HG03457 (cell line): Measurements from ENCODE around the gene NGB.

Experiments used
- ATAC-seq: cut with Tn5 transposase; IDR thresholded peaks from one replicate; pipeline ENCODE4 v1.9.1; 2021; ENCODE audit warnings: moderate number of reproducible peaks; ENCODE audit not compliant: unreplicated experiment

NGB gene

DNA sequence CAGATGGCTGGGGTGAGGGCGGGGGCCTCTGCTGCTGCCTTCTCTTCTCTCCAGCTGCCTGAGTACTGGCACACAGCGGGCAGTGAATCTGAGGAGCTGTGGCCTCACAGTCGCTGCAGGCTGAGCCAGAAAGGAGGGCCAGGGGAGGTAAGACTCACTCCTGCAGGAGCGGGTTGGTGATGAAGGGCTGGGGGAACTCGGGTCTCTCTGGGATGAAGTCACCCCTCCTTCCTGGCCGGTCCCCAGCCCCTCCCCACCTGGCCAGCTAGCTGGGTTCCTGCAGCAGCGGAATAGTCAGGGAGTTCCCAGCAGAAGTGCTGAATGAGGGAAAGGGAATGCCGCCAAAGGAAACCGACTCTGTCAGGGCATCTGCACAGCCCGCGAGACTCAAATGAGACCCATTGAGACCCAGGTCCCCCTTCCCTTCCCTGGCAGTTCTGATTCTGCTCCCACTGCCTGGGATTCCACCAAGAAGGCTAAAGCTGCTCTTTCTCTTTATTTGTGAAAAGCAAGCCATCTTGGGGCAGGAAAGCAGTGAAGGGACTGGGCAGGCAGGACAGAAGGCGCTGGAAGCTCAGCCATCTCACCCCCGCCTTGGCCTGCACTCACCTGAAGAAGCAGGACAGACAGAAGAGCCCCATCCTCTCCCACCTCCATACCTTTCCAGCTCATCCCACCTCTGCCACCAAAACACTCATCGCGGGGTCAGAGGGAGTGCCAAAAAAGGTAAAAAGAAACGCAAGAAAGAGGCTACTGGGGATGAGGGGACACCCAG, 5.3 kb downstream of the NGB start:
- ATAC-seq = no peak

- no peak for ATAC-seq
These were observed 5.9 kb downstream of the NGB start for GRCh38 chr14:77265187-77265515.

DNA sequence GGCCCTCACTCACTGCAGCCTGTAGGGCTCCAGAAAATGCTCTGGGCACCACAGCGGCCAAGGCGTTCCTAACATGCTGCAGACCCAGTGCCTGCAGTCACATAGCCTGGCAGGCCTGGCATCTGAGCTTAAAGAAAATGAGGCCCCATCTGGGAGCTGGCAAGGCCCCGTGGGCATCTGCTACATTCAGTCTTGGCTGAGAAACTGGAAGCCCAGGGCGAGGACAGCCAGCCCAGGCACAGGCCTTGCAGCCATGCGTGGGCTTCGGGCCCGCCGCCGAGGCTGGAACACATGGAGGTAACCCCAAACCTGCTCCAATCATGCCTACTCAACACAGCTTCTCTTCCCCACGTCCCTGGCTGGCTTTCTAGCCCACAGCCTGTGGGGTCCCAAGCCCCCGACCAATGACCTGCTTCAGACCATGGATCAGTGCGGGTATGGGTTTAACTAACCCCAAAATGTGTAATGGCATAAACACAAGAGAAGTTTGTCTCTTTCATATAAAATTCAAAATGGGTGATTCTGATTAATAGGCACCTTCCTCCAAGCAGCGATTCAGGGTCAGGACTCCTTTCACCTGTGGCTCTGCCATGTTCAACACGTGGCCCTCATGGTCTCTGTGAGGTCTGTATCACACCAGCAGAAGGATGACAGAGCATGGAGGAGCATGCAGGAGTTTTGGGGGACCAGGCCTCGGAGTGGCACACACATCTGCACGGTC, 6.4 kb downstream of the NGB start:
- ATAC-seq = no peak

- ATAC-seq = no peak
These were observed 10.4 kb downstream of the NGB start for GRCh38 chr14:77260631-77261030.

GRCh38 chr14:77260199-77260598, 10.8 kb downstream of the NGB start:
- ATAC-seq = no peak

DNA sequence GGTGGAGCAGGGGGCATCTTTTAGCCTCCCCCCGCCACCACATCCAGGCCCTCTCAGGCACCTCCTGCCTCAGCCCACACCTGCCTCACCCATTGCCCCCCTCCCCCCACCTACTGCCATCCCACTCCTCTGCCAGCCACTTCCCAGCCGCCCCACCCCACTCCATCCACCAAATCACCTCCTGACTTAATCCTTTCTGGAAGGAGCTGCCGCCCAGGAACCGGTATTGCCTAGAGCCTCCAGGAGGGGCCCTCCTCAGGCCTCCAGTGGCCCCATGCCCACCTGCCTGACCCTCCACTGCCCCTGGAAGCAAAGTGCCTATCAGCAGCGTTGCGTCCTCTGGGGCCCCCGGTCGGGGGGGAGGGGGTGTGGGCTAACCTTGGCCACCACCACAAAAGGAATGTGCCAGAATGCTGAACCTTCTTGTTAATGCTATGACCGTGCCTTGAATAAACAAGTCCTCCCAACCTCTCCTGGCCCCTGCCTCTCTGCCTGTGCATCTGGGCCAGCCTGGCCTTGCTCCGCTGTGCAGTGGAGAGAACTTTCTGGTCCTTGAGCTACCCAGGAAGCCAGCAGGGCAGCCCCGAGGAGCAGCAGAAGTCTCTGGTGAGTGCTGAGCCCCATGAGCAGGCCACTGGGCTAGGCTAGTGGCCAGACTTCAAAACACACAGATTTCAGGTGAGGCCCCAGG, 11.8 kb downstream of the NGB start:
- no peak for ATAC-seq

DNA sequence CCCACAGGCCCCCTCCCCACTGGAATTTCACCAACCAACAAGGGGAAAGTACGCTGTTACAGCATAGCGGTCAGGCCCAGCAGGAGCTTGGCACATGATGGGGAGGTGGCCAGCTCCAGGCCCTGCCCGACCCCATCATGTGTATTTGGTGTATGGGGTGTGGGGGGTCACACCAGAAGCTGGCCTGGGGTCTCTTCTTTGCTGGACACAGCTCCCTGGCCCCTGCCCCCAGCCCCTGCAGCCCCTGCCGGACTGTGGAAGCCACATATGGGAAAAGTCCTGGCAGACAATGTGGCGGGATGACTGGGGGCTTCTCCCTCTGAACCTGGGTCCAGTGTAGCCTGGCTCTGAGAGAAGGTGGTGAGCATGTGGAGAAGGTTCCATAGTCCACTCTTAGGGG, 12.4 kb downstream of the NGB start:
- no peak for ATAC-seq

DNA sequence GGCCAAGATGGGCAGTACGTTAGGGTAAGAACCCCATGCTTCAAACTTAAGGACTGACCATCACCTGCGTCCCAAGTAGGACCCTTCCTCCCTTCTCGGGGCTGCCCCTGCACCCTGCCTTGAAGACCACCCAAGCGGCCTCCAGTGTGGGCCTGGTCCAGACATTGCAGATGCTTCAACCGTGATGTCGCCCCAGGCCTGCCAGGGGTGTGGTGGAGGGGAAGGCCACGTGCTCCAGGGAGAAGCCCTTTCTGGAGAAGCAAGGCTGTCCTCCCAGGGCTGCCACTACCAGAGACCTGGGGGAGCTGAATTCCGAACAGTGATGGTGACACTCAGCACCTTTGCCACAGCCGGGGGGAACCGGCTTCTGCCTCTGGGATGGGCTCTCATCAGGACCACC, 13.3 kb downstream of the NGB start:
- ATAC-seq = no peak

GRCh38 chr14:77256694-77257093, 14.3 kb downstream of the NGB start:
- no peak for ATAC-seq

GRCh38 chr14:77253333-77254190, 17.4 kb downstream of the NGB start:
- no peak for ATAC-seq

DNA sequence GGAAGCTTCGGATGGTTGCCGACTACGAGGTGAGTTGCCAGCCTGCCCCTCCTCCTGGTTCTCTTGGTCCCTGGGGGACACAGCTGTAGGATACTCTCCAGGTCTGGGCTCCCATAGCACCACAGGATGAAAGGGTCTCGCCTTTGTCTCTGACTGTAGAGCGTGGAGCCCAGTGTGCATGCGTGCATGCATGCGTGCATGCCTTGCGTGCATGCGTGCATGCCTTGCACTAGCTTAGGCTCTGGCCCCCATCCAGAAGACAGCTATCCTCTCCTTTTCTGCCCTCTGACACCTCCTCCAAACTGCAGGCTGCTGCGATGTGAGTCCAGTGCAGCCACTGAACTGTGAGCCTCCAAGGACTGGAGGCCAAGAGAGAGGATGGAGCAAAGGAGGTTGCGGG, 19.1 kb downstream of the NGB start:
- ATAC-seq = no peak

DNA sequence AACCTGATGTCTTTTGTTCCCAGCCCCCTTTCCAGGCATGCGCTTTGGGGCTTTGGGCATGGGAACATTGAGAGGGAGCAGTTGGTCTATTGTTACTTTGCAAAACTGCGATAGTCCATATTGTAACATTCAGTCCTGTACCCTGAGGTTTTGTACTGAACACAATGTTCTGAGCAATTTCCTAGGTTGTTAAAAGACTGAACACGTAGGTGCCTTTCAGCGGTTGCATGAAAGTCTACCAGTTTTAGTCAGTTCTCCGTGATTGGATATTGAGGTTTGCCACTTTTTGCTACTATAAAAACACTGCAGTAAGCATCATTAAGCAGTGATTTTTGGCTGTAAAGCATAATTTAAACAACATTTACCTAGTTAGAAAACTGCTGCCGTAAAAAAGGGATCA, 20.1 kb downstream of the NGB start:
- ATAC-seq = no peak

DNA sequence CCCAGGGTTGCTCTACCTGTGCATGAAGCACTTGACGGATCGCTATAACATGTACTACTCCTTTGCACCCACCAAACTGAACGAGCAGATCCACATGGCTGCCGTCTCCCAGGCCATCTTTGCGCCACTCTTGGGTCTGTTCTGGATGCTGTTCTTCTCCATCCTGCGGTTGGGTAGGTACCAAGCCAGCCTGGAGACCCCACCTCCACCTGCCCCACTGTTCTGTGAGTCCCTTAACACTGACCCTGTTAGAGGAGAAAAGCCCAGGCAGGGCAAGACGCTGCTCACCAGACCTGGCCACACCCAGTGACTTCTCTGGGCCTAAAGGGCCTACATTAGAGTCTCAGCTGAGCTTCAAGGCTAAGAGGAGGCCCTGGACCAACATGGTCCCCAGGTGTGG, 21.7 kb downstream of the NGB start:
- ATAC-seq = no peak

DNA sequence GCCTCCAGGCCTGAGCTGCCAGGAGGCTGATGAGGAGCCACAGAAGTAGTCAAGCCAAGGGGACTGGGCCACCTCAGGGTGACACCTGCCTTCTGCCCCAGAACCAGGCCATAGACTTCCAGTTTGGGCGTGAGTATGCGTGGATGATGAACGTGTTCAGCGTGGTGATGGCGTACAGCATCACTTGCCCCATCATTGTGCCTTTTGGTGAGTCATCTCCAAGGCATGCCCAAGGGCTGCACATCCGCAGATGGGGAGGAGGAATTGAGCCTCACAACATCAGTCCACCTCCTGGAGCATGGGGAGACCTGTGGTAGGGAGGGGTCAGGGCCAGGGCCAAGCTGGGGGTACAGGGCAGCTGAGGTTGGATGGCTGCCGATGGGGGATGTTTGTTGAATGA, 22.3 kb downstream of the NGB start:
- ATAC-seq = no peak

DNA sequence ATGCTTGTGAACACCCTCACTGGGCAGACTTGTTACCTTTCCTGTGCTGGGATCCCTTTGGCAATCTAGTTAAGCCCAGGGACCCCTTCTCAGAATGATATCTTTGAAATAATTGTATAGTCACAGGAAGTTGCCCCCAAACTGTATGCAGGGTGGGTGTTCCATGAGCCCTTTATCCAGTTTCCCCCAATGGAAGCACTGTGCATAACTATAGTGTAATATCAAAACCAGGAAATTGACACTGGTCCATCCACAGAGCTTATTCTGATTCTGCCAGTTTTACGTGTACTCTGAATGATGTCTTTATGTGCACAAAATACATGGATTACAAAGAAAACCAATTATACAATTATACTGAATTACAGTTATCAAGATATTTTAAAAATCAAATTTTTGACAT, 24.2 kb downstream of the NGB start:
- no peak for ATAC-seq

DNA sequence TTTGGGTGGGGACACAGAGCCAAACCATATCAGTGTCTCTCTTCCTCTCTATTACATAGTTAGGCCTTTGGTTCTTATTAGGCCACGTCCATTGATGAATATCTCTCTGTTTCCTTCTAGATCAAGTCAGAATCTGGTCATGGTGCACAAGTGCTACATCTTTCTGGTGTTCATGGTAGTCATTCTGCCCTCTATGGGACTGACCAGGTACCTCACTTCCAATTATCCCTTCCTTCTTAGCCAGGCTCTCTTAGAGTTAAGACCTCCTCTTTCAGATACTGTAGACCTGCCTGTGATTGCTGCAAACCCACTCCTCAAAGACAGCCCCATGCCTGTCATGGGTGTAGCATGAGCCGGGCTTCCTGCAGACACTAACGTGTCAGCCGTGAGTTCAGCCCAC, 25.2 kb downstream of the NGB start:
- ATAC-seq = no peak

- ATAC-seq = no peak
These were observed 27.2 kb downstream of the NGB start for GRCh38 chr14:77243853-77244252.

DNA sequence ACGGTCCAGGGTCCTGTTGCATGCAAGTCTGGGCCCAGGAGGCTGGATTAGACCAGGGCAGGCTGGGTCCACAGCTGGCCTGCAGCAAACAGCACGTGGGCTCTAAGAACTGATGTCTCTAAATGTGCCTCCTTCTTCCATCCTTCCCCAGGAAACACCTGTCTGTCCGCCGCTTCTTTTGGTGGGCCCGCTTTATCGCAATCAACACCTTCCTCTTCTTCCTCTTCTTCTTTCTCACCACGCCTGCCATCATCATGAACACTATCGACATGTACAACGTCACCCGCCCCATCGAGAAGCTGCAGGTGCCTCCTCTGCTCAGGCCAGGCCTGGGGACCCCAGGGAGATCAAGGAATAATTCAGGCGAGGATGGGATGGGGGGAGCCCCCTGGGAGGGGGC, 28.3 kb downstream of the NGB start:
- ATAC-seq = no peak

DNA sequence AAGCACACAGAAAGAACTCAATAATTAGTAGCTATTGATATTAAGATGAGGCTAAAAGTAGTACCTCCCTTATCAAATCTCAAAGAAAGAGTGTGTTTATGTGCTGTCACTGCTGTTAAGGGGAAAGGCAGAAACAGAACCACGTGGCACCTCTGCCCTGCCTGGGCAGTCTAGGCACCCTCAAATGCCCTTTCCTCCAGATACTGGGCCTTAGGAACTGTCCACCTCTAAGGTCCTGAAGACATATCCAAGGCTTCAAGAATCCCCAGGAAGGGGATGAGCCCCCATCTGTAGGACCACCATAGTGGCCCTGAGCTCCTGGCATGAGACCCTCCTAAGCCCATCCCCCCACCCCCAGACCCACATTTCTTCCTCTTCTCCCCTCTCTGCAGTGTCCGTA, 29.1 kb downstream of the NGB start:
- ATAC-seq = no peak

DNA sequence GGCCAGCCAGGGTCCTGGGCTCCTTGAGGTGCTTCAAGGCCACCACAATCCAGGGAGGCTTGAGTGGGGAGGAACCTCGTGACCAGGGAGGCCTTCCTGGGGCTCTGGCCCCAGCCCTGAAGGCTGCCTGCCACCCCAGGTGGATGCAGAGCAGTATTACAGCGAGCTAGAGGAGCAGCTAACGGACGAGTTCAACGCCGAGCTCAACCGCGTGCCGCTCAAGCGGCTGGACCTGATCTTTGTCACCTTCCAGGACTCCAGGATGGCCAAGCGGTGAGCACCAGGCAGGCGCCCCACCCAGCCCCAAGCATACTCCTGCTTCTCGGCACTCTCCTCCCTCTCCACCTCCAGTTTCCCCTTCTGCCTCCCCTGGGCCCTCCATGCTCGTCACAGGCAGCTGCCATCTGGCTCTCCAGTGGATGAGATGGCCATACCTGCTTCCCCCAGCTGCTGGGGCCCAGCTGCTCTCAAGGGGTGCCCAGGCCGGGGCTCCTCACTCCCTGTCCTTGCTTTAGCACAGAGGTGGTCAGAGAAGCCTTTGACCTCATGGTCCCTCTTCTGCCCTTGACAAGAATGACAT, 30.6 kb downstream of the NGB start:
- ATAC-seq = no peak

- no peak for ATAC-seq
These were observed 31.6 kb downstream of the NGB start for GRCh38 chr14:77239412-77239811.
